ENCODE data around the gene ERGIC3. TPM values are rescaled to one million over a fixed set of nuclear protein-coding genes. Genes with fewer than 3 reads are reported as not detected.
"Not testable (repeated sequence)": the region's sequence is repeated elsewhere in the genome, so short reads cannot be mapped to it uniquely, and the experiment has no call there.

The ERGIC3 gene
- total RNA-seq, 1 donor from 2014 or later, result 305 TPM

GRCh38 chr20:35517767-35518166 lies 24.1 kb upstream of the ERGIC3 start:
- not testable (repeated sequence) for DNase-seq (ENCODE audit: low read depth, low spot score)

- no peak for DNase-seq (ENCODE audit: low read depth, low spot score)
Measured at GRCh38 chr20:35518955-35519354, 22.9 kb upstream of the ERGIC3 start.

GRCh38 chr20:35523298-35523888 lies 18.5 kb upstream of the ERGIC3 start:
- DNase-seq (ENCODE audit: low read depth, low spot score), result no peak

- no peak for DNase-seq (ENCODE audit: low read depth, low spot score)
Measured at GRCh38 chr20:35525639-35526038, 16.2 kb upstream of the ERGIC3 start.

- DNase-seq (ENCODE audit: low read depth, low spot score), result no peak
Measured at GRCh38 chr20:35527122-35527769, 14.6 kb upstream of the ERGIC3 start.

- DNase-seq (ENCODE audit: low read depth, low spot score), result no peak
Measured at GRCh38 chr20:35529552-35529951, 12.3 kb upstream of the ERGIC3 start, which contains the start of gene C20orf173. Gene C20orf173 (minus strand): TSS chr20:35529652. CDS start chr20:35529373, 279 bp downstream.

- no peak for DNase-seq (ENCODE audit: low read depth, low spot score)
Measured at GRCh38 chr20:35539756-35540212, 2.1 kb upstream of the ERGIC3 start.

- DNase-seq (ENCODE audit: low read depth, low spot score), result no peak
Measured at GRCh38 chr20:35541118-35541782, 628 bp upstream of the ERGIC3 start.

GRCh38 chr20:35542990-35543389 lies 1.1 kb downstream of the ERGIC3 start:
- no peak for DNase-seq (ENCODE audit: low read depth, low spot score)

- no peak for DNase-seq (ENCODE audit: low read depth, low spot score)
Measured at GRCh38 chr20:35544436-35544835, 2.6 kb downstream of the ERGIC3 start.

GRCh38 chr20:35544941-35545340 lies 3.1 kb downstream of the ERGIC3 start:
- not testable (repeated sequence) for DNase-seq (ENCODE audit: low read depth, low spot score)

- no peak for DNase-seq (ENCODE audit: low read depth, low spot score)
Measured at GRCh38 chr20:35546127-35546526, 4.2 kb downstream of the ERGIC3 start.

- no peak for DNase-seq (ENCODE audit: low read depth, low spot score)
Measured at GRCh38 chr20:35547329-35547728, 5.5 kb downstream of the ERGIC3 start.

GRCh38 chr20:35551503-35551902 lies 9.6 kb downstream of the ERGIC3 start:
- no peak for DNase-seq (ENCODE audit: low read depth, low spot score)

- no peak for DNase-seq (ENCODE audit: low read depth, low spot score)
Measured at GRCh38 chr20:35552914-35553313, 11.0 kb downstream of the ERGIC3 start.

- DNase-seq (ENCODE audit: low read depth, low spot score), result not testable (repeated sequence)
Measured at GRCh38 chr20:35555461-35555860, 13.6 kb downstream of the ERGIC3 start.

- DNase-seq (ENCODE audit: low read depth, low spot score), result no peak
Measured at GRCh38 chr20:35555951-35556645, 14.2 kb downstream of the ERGIC3 start.

GRCh38 chr20:35556871-35557270 lies 15.0 kb downstream of the ERGIC3 start:
- DNase-seq (ENCODE audit: low read depth, low spot score), result no peak

- DNase-seq (ENCODE audit: low read depth, low spot score), result no peak
Measured at GRCh38 chr20:35558451-35558850, 16.6 kb downstream of the ERGIC3 start.

- no peak for DNase-seq (ENCODE audit: low read depth, low spot score)
Measured at GRCh38 chr20:35559042-35559693, 17.3 kb downstream of the ERGIC3 start.

GRCh38 chr20:35560105-35560511 lies 18.2 kb downstream of the ERGIC3 start:
- DNase-seq (ENCODE audit: low read depth, low spot score), result no peak
